ENCODE results near the gene DTWD1. TPM values are rescaled to one million over a fixed set of nuclear protein-coding genes. Genes with fewer than 3 reads are reported as not detected.

The DTWD1 gene
- total and polyA plus RNA-seq, 9 of the 15 experiments (the other 6 are each of a cell fraction or from before 2014, with no cell fraction given) = 23.1 to 76.4 (median 36.5) TPM

DNA sequence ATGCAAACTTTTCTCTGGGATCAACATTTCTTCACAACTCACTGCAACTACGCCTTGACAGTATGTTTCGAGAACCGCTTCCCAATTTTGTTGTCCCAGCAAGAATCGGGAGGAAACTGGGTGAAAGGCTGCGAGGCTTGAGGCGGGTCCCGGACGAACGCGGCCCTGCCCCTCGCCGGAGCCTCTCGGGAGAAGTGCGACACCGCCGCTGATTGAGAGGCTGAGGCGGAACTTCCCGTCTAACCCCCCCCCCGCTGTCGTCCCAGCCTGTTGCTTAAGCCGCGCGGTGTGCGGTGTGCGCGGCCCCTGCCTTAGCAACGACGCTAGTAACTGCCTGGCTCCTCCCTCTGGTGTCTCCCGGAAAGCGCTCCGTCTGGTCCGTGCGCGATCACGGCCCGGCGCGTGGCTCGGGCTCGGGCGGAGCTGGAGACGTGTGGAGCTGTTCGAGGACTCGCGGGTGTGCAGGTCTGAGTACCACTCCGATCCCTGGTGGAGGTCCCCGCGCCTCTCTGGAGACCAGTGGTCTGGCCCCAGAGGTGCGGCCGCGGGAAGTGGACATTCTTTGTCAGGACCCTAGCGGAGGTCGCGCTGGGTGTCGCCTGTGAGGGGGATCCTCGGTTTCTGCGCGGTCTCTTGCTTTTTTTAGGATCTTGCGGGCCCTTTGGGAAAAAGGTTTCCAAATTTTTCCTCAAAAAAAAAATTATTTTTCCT, at the start of gene DTWD1, which contains the start of gene FAM227B (continued):
- TF ChIP-seq, protein P1, sequence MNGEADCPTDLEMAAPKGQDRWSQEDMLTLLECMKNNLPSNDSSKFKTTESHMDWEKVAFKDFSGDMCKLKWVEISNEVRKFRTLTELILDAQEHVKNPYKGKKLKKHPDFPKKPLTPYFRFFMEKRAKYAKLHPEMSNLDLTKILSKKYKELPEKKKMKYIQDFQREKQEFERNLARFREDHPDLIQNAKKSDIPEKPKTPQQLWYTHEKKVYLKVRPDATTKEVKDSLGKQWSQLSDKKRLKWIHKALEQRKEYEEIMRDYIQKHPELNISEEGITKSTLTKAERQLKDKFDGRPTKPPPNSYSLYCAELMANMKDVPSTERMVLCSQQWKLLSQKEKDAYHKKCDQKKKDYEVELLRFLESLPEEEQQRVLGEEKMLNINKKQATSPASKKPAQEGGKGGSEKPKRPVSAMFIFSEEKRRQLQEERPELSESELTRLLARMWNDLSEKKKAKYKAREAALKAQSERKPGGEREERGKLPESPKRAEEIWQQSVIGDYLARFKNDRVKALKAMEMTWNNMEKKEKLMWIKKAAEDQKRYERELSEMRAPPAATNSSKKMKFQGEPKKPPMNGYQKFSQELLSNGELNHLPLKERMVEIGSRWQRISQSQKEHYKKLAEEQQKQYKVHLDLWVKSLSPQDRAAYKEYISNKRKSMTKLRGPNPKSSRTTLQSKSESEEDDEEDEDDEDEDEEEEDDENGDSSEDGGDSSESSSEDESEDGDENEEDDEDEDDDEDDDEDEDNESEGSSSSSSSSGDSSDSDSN (IDR thresholded peaks at IDR 0.05; ENCODE audit: borderline replicate concordance in 1 of 2, low read depth in 2 of 2, low read length in 2 of 2) = peak; percentile 99 to 100
- TF ChIP-seq ZNF75A (CRISPR knock-in tag; IDR thresholded peaks at IDR 0.05) = no peak
- TF ChIP-seq CCNT2 (IDR thresholded peaks at IDR 0.05; ENCODE audit: borderline replicate concordance, extremely low read depth, insufficient read length, low read depth, low read length) = peak; percentile 92
- TF ChIP-seq, protein P2, sequence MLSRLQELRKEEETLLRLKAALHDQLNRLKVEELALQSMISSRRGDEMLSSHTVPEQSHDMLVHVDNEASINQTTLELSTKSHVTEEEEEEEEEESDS (CRISPR knock-in tag; IDR thresholded peaks at IDR 0.05) = no peak
- TF ChIP-seq SMAD2 (IDR thresholded peaks at IDR 0.05; ENCODE audit: low read depth, low read length) = no peak
- no peak for TF ChIP-seq MTF1 (CRISPR knock-in tag; IDR thresholded peaks at IDR 0.05; ENCODE audit: borderline replicate concordance)
- 0 out of 2 replicates have a peak, but pooled peaks have one; percentile 21 for TF ChIP-seq ZNF766 (CRISPR knock-in tag; conservative IDR thresholded peaks at IDR 0.05)
- TF ChIP-seq XRCC3 (IDR thresholded peaks at IDR 0.05) = no peak
- no peak for TF ChIP-seq ZNF311 (CRISPR knock-in tag; IDR thresholded peaks at IDR 0.05)
- TF ChIP-seq, protein P3, sequence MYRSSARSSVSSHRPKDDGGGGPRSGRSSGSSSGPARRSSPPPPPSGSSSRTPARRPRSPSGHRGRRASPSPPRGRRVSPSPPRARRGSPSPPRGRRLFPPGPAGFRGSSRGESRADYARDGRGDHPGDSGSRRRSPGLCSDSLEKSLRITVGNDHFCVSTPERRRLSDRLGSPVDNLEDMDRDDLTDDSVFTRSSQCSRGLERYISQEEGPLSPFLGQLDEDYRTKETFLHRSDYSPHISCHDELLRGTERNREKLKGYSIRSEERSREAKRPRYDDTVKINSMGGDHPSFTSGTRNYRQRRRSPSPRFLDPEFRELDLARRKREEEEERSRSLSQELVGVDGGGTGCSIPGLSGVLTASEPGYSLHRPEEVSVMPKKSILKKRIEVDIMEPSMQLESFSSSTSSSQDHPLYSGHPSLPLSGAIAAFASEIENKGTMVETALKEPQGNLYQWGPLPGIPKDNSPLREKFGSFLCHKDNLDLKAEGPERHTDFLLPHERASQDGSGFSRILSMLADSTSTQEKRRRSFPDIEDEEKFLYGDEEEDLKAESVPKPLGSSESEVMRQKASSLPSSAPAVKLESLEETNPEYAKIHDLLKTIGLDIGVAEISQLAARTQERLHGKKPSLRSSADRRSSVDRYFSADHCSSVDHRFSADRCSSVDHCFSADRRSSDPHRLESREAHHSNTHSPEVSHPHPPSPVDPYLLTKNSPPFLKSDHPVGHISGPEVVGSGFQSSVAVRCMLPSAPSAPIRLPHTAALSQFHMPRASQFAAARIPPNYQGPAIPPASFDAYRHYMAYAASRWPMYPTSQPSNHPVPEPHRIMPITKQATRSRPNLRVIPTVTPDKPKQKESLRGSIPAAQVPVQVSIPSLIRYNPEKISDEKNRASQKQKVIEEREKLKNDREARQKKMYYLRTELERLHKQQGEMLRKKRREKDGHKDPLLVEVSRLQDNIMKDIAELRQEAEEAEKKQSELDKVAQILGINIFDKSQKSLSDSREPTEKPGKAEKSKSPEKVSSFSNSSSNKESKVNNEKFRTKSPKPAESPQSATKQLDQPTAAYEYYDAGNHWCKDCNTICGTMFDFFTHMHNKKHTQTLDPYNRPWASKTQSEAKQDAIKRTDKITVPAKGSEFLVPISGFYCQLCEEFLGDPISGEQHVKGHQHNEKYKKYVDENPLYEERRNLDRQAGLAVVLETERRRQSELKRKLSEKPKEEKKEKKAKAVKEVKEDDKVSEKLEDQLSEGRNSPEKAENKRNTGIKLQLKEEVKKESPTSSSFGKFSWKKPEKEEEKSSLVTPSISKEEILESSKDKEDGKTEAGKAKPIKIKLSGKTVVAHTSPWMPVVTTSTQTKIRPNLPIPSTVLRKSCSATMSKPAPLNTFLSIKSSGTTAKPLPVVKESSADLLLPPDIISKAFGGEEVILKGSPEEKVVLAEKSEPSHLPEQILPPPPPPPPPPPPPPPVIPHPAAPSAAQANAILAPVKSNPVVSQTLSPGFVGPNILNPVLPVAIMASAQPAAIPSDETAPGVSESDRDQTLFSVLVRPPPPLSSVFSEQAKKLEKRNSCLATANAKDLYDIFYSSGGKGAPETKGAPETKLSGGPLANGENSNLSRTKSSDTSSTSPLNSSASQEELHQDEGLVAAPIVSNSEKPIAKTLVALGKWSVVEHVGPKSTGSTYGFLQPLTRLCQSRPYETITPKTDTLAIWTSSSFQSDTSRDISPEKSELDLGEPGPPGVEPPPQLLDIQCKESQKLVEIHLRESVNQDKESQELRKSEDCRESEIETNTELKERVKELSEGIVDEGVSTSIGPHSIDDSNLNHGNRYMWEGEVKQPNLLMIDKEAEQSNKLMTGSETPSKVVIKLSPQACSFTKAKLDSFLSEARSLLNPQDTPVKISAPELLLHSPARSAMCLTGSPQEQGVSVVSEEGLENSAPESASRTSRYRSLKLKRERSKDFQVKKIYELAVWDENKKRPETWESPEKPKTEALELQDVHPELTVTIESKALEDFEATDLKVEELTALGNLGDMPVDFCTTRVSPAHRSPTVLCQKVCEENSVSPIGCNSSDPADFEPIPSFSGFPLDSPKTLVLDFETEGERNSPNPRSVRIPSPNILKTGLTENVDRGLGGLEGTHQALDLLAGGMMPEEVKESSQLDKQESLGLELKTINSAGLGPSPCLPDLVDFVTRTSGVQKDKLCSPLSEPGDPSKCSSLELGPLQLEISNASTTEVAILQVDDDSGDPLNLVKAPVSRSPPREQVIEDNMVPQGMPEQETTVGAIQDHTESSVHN (IDR thresholded peaks at IDR 0.05; ENCODE audit: borderline replicate concordance in 1 of 2, low read depth in 1 of 2) = no peak
- TF ChIP-seq, protein P4, sequence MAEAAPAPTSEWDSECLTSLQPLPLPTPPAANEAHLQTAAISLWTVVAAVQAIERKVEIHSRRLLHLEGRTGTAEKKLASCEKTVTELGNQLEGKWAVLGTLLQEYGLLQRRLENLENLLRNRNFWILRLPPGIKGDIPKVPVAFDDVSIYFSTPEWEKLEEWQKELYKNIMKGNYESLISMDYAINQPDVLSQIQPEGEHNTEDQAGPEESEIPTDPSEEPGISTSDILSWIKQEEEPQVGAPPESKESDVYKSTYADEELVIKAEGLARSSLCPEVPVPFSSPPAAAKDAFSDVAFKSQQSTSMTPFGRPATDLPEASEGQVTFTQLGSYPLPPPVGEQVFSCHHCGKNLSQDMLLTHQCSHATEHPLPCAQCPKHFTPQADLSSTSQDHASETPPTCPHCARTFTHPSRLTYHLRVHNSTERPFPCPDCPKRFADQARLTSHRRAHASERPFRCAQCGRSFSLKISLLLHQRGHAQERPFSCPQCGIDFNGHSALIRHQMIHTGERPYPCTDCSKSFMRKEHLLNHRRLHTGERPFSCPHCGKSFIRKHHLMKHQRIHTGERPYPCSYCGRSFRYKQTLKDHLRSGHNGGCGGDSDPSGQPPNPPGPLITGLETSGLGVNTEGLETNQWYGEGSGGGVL (CRISPR knock-in tag; IDR thresholded peaks at IDR 0.05) = no peak
